GM12864 (cell line): ENCODE data around the gene HSF5.

Experiments
- DNase-seq: peaks from one replicate; pipeline ENCODE4 v3.0.0-alpha.2; 2011; ENCODE audit warnings: low read depth
- H3K4me3 ChIP-seq: 2 replicates; pipeline ENCODE4 v1.5.1; 2011; ENCODE audit warnings: mild to moderate bottlenecking, low read depth, low read length, control low read depth
- CTCF ChIP-seq: IDR thresholded peaks from 2 replicates; pipeline ENCODE4 v1.5.1; 2011; ENCODE audit warnings: low read depth, mild to moderate bottlenecking, moderate library complexity, low read length, control low read depth, inconsistent platforms; ENCODE audit errors: missing control alignments

HSF5 gene

GRCh38 chr17:58427807-58428206 lies 60.4 kb downstream of the HSF5 start:
- no peak overlapping the region for H3K4me3 ChIP-seq
- no peak for DNase-seq
- no peak for TF ChIP-seq CTCF

GRCh38 chr17:58421711-58422110 lies 66.5 kb downstream of the HSF5 start:
- TF ChIP-seq CTCF: no peak
- no peak for DNase-seq
- H3K4me3 ChIP-seq: no peak overlapping the region

- TF ChIP-seq CTCF: no peak
Observed at GRCh38 chr17:58420827-58421226, 67.4 kb downstream of the HSF5 start.

GRCh38 chr17:58417300-58418092 lies 70.7 kb downstream of the HSF5 start, which contains the start of gene RNF43:
RNF43 (minus strand) TSS chr17:58417534; CDS start chr17:58415577, 1,957 bp downstream.
- peak; percentile 88 for TF ChIP-seq CTCF
- peak; percentile 90 for DNase-seq

More at GRCh38 chr17:58420827-58421226, 67.4 kb downstream of the HSF5 start:
- H3K4me3 ChIP-seq: no peak overlapping the region
- DNase-seq: no peak

GRCh38 chr17:58416937-58417299 lies 71.3 kb downstream of the HSF5 start:
- no peak for TF ChIP-seq CTCF
- no peak for DNase-seq
- no peak overlapping the region for H3K4me3 ChIP-seq

More at GRCh38 chr17:58417300-58418092, 70.7 kb downstream of the HSF5 start, which contains the start of gene RNF43:
- peak within 1 kb of the TSS; percentile 12; the same call in 1 of the 2 replicates for H3K4me3 ChIP-seq

- H3K4me3 ChIP-seq: no peak overlapping the region
- no peak for DNase-seq
- TF ChIP-seq CTCF: no peak
Observed at GRCh38 chr17:58416396-58416795, 71.8 kb downstream of the HSF5 start.

GRCh38 chr17:58415371-58416055 lies 72.7 kb downstream of the HSF5 start:
- DNase-seq: no peak
- TF ChIP-seq CTCF: no peak
- no peak overlapping the region for H3K4me3 ChIP-seq
